ENCODE measurements around the gene PTPRD. TPM values are rescaled to one million over a fixed set of nuclear protein-coding genes. Genes with fewer than 3 reads are reported as not detected.

Gene PTPRD
- total RNA-seq, 1 donor from 2014 or later, result 5.7 TPM

DNA sequence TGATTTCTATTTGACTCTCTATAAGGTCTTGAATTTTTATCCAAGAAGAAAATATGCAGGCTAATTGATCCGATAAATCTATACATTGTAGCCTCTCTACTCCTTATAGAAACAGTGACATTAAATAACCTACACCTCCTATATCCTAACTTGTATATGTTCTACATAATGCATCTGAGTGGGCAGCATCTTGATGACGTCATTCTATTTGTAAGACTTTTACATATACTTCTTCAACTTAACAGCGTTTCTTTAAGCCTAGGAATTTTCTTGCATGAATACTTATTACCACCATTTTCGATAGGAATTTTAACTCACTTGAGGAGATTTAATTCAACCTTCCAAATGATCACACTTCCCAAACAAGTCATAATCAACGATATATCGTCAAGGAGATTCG, 869.0 kb downstream of the PTPRD start:
- H3K4me1 Mint-ChIP-seq (ENCODE audit: low read depth), result peaks cover 28% of the 10 kb centered on the region
- H3K27me3 Mint-ChIP-seq (ENCODE audit: low read depth), result no peaks in the 10 kb centered on the region
- peaks cover 3% of the 10 kb centered on the region for H3K9me3 Mint-ChIP-seq (ENCODE audit: low read depth)
- no peak for DNase-seq (ENCODE audit: low spot score)
- no peak overlapping the region for H3K4me3 Mint-ChIP-seq (ENCODE audit: unreplicated experiment)
- TF ChIP-seq, protein P1, sequence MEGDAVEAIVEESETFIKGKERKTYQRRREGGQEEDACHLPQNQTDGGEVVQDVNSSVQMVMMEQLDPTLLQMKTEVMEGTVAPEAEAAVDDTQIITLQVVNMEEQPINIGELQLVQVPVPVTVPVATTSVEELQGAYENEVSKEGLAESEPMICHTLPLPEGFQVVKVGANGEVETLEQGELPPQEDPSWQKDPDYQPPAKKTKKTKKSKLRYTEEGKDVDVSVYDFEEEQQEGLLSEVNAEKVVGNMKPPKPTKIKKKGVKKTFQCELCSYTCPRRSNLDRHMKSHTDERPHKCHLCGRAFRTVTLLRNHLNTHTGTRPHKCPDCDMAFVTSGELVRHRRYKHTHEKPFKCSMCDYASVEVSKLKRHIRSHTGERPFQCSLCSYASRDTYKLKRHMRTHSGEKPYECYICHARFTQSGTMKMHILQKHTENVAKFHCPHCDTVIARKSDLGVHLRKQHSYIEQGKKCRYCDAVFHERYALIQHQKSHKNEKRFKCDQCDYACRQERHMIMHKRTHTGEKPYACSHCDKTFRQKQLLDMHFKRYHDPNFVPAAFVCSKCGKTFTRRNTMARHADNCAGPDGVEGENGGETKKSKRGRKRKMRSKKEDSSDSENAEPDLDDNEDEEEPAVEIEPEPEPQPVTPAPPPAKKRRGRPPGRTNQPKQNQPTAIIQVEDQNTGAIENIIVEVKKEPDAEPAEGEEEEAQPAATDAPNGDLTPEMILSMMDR (IDR thresholded peaks at IDR 0.05), result no peak
- no peak overlapping the region for H3K27ac Mint-ChIP-seq (ENCODE audit: unreplicated experiment)
- no peaks in the 10 kb centered on the region for H3K36me3 Mint-ChIP-seq (ENCODE audit: low read depth)

DNA sequence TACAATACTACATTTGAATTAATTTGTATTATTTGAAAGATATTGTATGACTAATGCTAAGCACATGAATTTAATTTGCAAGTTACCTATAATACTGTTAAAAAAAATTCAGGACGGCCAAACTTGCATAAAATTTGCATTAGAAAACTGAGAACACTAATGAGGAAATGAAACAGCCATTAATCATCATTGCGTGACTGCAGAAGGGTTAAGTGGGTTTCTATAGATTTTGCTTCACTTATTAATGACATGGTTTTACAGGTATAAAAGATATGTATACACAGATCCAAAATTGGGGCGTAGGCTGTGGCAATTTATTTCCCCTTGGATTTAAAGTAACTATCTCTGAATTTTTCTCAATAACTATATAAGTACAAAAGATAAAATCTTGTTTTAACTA, 882.6 kb downstream of the PTPRD start:
- DNase-seq (ENCODE audit: low spot score), result no peak
- Mint-ChIP-seq H3K4me1 (ENCODE audit: low read depth) (no peaks in the 10 kb centered on the region), H3K27me3 (ENCODE audit: low read depth) (no peaks in the 10 kb centered on the region), H3K36me3 (ENCODE audit: low read depth) (peaks cover 1% of the 10 kb centered on the region), H3K27ac (ENCODE audit: unreplicated experiment) (no peak overlapping the region), H3K4me3 (ENCODE audit: unreplicated experiment) (no peak overlapping the region), H3K9me3 (ENCODE audit: low read depth) (no peaks in the 10 kb centered on the region)
- TF ChIP-seq, protein P1 (IDR thresholded peaks at IDR 0.05), result no peak

DNA sequence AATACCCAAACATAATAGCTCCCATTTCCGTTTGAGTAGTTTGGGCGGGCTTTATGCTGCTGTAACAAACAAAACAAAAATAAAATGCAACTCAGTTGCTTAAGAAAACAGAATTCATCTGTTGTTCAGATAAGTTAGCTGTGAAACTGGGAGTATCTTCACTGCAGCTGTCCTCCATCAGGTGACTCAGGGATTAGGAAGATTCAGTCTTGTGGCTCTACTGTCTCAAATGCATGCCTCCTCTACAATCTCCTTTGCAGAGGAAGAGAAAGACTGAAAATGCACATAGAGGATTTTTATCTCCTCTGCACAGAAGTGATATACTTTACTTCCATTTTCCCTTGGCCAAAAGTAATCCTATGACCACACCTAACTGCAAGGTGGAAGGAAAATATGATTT, 883.7 kb downstream of the PTPRD start:
- H3K4me1 Mint-ChIP-seq (ENCODE audit: low read depth), result no peaks in the 10 kb centered on the region
- H3K4me3 Mint-ChIP-seq (ENCODE audit: unreplicated experiment), result no peak overlapping the region
- no peak overlapping the region for H3K27ac Mint-ChIP-seq (ENCODE audit: unreplicated experiment)
- no peaks in the 10 kb centered on the region for H3K9me3 Mint-ChIP-seq (ENCODE audit: low read depth)
- TF ChIP-seq, protein P1 (IDR thresholded peaks at IDR 0.05), result no peak
- H3K27me3 Mint-ChIP-seq (ENCODE audit: low read depth), result no peaks in the 10 kb centered on the region
- DNase-seq (ENCODE audit: low spot score), result no peak
- peaks cover 1% of the 10 kb centered on the region for H3K36me3 Mint-ChIP-seq (ENCODE audit: low read depth)

DNA sequence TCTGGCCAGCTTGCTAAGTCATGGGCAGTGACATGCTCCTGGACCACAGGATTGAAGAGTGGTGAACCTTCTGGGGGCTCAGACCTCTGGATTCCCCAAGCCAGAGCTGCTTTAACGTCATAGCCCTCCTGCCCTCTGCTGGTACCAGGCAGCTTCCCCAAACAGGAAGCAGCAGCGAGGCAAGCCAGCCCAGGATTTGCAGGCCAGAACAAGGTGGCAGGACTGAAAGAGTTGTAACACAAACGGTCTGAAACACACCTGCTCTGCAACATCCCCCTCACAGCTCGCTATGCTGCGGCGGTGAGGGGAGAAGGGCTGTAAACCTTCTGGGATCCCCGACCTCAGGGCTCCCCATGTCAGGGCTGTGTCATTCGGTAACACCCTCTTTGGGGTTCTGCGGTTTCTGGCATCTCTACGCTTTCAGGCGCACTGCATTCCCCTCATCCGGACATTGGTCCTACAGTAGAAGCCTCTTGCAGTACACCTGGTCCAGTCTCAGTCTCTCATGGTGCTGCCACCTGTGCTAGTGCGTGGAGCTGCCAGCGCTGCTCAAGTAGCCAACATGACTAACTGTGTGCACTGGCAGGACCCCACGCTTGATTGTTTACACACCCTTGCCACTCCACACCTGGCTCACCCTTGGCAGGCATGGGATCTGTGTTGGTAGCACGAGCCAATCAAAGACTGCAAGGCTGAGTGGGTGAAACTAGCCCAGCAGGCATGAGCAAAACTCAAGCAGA, 893.3 kb downstream of the PTPRD start:
- no peaks in the 10 kb centered on the region for H3K36me3 Mint-ChIP-seq (ENCODE audit: low read depth)
- H3K4me3 Mint-ChIP-seq (ENCODE audit: unreplicated experiment), result no peak overlapping the region

DNA sequence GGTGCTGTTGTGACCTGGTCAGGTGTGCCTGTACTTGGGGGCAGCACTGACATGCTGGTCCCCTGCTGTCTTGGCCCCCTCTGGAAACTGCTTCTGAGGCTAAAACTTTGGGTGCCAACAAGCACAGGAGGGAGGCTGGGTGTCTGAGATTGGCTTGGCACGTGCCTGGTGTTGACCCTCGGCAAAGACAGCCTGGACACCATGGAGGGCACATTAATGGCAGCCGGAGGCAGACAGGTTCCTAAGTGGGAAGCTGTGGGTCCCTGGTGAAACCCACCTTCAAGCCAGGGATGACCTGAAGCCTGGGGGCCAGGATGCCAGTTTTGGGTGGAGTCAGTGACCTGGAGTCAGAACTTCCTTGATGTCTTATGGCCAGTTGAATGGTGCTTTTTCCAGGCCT, 894.1 kb downstream of the PTPRD start:
- Mint-ChIP-seq H3K27me3 (ENCODE audit: low read depth) (no peaks in the 10 kb centered on the region), H3K4me1 (ENCODE audit: low read depth) (no peaks in the 10 kb centered on the region), H3K27ac (ENCODE audit: unreplicated experiment) (no peak overlapping the region), H3K36me3 (ENCODE audit: low read depth) (no peaks in the 10 kb centered on the region), H3K4me3 (ENCODE audit: unreplicated experiment) (no peak overlapping the region), H3K9me3 (ENCODE audit: low read depth) (peaks cover 6% of the 10 kb centered on the region)
- TF ChIP-seq, protein P1 (IDR thresholded peaks at IDR 0.05), result no peak
- no peak for DNase-seq (ENCODE audit: low spot score)

More for the DNA sequence above, 893.3 kb downstream of the PTPRD start:
- Mint-ChIP-seq H3K27ac (ENCODE audit: unreplicated experiment) (no peak overlapping the region), H3K4me1 (ENCODE audit: low read depth) (no peaks in the 10 kb centered on the region), H3K9me3 (ENCODE audit: low read depth) (peaks cover 6% of the 10 kb centered on the region), H3K27me3 (ENCODE audit: low read depth) (no peaks in the 10 kb centered on the region)
- DNase-seq (ENCODE audit: low spot score), result peak; percentile 51
- TF ChIP-seq, protein P1 (IDR thresholded peaks at IDR 0.05), result no peak

All from chondrocyte (in vitro differentiated cells).